SW480 (cell line): ENCODE results near the gene FCGBP.

Experiments used
- DNase-seq: peaks from one replicate; pipeline ENCODE4 v3.0.0-alpha.2; 2016; ENCODE audit warnings: low spot score

Gene FCGBP

GRCh38 chr19:39946532-39946931, 12.1 kb upstream of the FCGBP start:
- no peak for DNase-seq

GRCh38 chr19:39943586-39943985, 9.2 kb upstream of the FCGBP start:
- DNase-seq = no peak

GRCh38 chr19:39942366-39942730, 7.9 kb upstream of the FCGBP start:
- DNase-seq = no peak

GRCh38 chr19:39941615-39942365, 7.4 kb upstream of the FCGBP start:
- DNase-seq = no peak

- DNase-seq = no peak
Measured at GRCh38 chr19:39941151-39941550, 6.7 kb upstream of the FCGBP start.

- DNase-seq = no peak
Measured at GRCh38 chr19:39940221-39940833, 5.9 kb upstream of the FCGBP start.

- no peak for DNase-seq
Measured at GRCh38 chr19:39939556-39939955, 5.1 kb upstream of the FCGBP start.

GRCh38 chr19:39937787-39938186, 3.4 kb upstream of the FCGBP start:
- DNase-seq = no peak

- DNase-seq = no peak
Measured at GRCh38 chr19:39937094-39937720, 2.8 kb upstream of the FCGBP start.

GRCh38 chr19:39936622-39937021, 2.2 kb upstream of the FCGBP start:
- DNase-seq = no peak

GRCh38 chr19:39936020-39936419, 1.6 kb upstream of the FCGBP start:
- no peak for DNase-seq

- no peak for DNase-seq
Measured at GRCh38 chr19:39935364-39935661, 879 bp upstream of the FCGBP start.

- no peak for DNase-seq
Measured at GRCh38 chr19:39929750-39930149, 4.7 kb downstream of the FCGBP start.

- no peak for DNase-seq
Measured at GRCh38 chr19:39928357-39928725, 6.1 kb downstream of the FCGBP start.

- DNase-seq = no peak
Measured at GRCh38 chr19:39927524-39928356, 6.7 kb downstream of the FCGBP start.

- no peak for DNase-seq
Measured at GRCh38 chr19:39927076-39927475, 7.4 kb downstream of the FCGBP start.

- DNase-seq = no peak
Measured at GRCh38 chr19:39926170-39926760, 8.2 kb downstream of the FCGBP start.

GRCh38 chr19:39924952-39925351, 9.5 kb downstream of the FCGBP start:
- no peak for DNase-seq

GRCh38 chr19:39924389-39924788, 10.0 kb downstream of the FCGBP start:
- no peak for DNase-seq

- DNase-seq = no peak
Measured at GRCh38 chr19:39923862-39924261, 10.6 kb downstream of the FCGBP start.

GRCh38 chr19:39919976-39920375, 14.5 kb downstream of the FCGBP start:
- no peak for DNase-seq

- no peak for DNase-seq
Measured at GRCh38 chr19:39918183-39918651, 16.2 kb downstream of the FCGBP start.
